GM18951 (cell line): ENCODE results near the gene CASQ2.

Experiments
- POLR2A ChIP-seq: IDR thresholded peaks from 4 replicates; pipeline ENCODE4 v1.6.1; 2011; ENCODE audit warnings: mild to moderate bottlenecking; ENCODE audit not compliant: insufficient read length, insufficient read depth; ENCODE audit errors: extremely low read depth
- in situ Hi-C: fragments of 300-500 bp; cut with MboI; formaldehyde crosslinking; loops from one replicate; pipeline ENCODE4 v1.12.0; 2022; ENCODE audit warnings: low sequenced_read_pairs, mixed read lengths, inconsistent platforms; ENCODE audit not compliant: unreplicated experiment

Gene CASQ2

GRCh38 chr1:115767403-115767802, 1.1 kb downstream of the CASQ2 start:
- in situ Hi-C loops, result loop anchor here (25.0 kb wide), 1 partner anchor 630 kb away; no protein-coding TSS in a partner anchor

GRCh38 chr1:115765091-115765490, 3.4 kb downstream of the CASQ2 start:
- no peak for TF ChIP-seq POLR2A
- in situ Hi-C loops, result loop anchor here (25.0 kb wide), 1 partner anchor 628 kb away; no protein-coding TSS in a partner anchor

More at GRCh38 chr1:115767403-115767802, 1.1 kb downstream of the CASQ2 start:
- TF ChIP-seq POLR2A, result no peak

DNA sequence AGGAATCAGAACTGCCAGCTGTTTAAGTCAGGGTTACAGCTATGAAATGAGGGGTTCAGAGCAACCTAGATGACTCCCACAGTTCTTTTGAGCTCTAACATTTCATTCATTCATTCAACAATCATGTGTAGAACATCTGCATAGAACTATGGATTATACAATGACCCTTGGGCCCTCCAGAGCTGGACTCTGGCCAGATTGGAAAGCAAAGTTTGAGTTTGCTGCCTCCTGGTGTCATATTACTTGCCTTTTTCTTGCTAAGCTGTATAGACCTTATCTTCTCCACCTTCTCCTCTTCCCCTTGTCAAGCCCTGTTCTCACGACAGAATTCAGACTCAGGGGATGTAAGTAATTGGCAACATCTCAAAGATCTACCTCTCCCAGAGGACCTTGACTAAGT, 4.0 kb downstream of the CASQ2 start:
- TF ChIP-seq POLR2A, result no peak
- in situ Hi-C loops, result loop anchor here (25.0 kb wide), 1 partner anchor 627 kb away; no protein-coding TSS in a partner anchor

- in situ Hi-C loops, result loop anchor here (25.0 kb wide), 1 partner anchor 625 kb away; no protein-coding TSS in a partner anchor
- no peak for TF ChIP-seq POLR2A
Observed at GRCh38 chr1:115762779-115763178, 5.7 kb downstream of the CASQ2 start.

GRCh38 chr1:115761601-115762302, 6.8 kb downstream of the CASQ2 start:
- no peak for TF ChIP-seq POLR2A
- in situ Hi-C loops, result loop anchor here (25.0 kb wide), 1 partner anchor 624 kb away; no protein-coding TSS in a partner anchor

GRCh38 chr1:115757856-115758255, 10.7 kb downstream of the CASQ2 start:
- no peak for TF ChIP-seq POLR2A
- in situ Hi-C loops, result loop anchor here (25.0 kb wide), 1 partner anchor 621 kb away; no protein-coding TSS in a partner anchor

DNA sequence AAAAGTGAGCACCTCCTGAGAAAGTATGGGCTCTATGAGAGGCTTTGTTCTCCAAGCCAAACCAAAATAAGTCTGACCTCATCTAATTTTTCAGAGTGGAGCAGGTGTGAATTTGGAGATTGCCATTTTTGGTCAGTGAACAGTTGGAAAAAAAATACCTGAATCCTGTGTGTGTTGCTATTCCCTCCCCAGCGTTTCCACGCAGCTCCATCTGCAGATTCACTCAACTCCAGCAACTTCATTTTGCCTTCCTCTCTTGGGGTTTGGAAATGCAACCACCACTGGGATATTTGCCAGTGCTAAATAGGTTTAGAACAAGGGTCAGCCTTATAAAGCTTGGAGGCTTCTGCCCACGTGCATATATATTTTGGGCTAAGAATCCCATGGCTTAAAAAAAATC, 11.2 kb downstream of the CASQ2 start:
- no peak for TF ChIP-seq POLR2A
- in situ Hi-C loops, result loop anchor here (25.0 kb wide), 1 partner anchor 620 kb away; no protein-coding TSS in a partner anchor

DNA sequence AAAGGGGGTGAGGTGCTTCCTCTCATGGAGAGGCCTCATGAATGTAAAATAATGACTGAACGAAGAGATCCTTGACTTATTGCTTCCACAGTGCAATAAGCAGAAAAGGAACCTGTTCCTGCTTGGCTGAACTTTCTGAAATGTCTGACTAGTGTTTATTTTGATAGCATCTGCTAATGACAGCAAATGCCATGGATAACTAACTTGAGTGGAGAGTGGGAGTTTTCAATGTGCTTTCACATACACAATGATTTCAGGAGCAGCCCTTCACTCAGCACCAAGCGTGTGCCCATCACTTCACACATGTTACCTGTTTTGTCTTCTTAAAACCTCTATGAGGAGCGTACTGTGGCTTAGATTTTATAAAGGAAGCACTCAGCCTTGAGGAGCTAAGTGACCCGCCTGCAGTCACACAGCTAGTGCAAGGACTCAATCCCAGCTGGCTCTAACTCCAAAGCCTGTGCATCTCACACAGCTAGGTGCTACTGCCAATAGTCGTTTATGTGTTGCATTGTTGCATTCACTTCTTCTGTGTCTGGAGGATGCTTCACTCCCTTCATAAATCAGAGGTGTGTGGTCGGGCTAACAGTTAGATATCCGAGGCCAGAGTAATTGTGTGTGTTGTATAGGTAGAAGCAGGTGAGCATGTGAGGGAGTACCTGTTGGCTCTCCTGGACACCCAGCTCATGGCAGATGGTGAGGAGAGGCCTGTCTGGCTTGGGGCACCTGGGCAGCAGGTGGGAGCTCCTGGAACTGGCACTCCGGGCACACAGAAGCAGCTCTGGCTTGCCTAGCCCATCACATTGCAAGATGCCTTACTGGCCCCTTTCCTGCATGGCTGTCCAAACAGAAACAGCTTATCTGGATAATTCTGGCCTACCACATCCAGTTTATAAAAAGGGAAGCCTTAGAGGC, 12.8 kb downstream of the CASQ2 start:
- in situ Hi-C loops, result loop anchor here (25.0 kb wide), 1 partner anchor 618 kb away; no protein-coding TSS in a partner anchor

GRCh38 chr1:115753830-115754229, 14.7 kb downstream of the CASQ2 start:
- TF ChIP-seq POLR2A, result no peak
- in situ Hi-C loops, result loop anchor here (25.0 kb wide), 1 partner anchor 617 kb away; no protein-coding TSS in a partner anchor

More for the DNA sequence above, 12.8 kb downstream of the CASQ2 start:
- no peak for TF ChIP-seq POLR2A

GRCh38 chr1:115753361-115753760, 15.2 kb downstream of the CASQ2 start:
- TF ChIP-seq POLR2A, result no peak
- in situ Hi-C loops, result loop anchor here (25.0 kb wide), 1 partner anchor 616 kb away; no protein-coding TSS in a partner anchor

DNA sequence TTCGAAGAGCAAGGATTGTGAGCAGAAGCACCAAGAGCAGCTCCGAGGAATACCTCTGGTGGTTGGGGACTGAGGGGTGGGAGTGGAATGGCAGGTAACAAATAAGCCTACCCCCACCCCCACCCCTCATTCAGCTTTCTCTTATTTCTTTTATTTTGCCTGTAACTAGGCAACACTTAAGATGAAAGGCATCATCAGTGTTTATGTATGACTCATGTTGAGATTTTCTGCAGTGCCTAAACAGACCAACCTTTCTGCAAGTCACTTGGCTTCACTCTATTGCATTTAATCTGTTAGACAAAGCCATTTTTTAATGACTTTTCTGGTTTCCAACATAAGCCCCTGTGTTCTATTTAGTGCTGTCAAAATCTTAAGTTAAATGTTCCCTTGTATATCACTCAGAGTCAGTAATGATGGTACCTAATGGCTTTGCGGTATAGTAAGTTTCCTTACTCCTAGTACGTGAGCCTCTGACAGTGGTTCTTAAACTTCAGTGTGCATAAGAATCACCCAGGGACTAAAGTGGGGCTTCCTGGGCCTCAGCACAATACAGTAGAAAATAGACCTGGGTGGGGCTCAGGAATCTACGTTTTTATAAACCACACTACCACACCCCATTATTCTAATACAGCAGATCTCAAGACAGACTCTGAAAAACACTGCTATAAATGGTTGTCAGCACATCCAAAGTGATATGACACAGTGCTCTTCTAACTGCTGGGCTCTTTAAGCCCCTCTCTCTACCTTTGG, 19.9 kb downstream of the CASQ2 start:
- in situ Hi-C loops, result no loop called here
- TF ChIP-seq POLR2A, result no peak

DNA sequence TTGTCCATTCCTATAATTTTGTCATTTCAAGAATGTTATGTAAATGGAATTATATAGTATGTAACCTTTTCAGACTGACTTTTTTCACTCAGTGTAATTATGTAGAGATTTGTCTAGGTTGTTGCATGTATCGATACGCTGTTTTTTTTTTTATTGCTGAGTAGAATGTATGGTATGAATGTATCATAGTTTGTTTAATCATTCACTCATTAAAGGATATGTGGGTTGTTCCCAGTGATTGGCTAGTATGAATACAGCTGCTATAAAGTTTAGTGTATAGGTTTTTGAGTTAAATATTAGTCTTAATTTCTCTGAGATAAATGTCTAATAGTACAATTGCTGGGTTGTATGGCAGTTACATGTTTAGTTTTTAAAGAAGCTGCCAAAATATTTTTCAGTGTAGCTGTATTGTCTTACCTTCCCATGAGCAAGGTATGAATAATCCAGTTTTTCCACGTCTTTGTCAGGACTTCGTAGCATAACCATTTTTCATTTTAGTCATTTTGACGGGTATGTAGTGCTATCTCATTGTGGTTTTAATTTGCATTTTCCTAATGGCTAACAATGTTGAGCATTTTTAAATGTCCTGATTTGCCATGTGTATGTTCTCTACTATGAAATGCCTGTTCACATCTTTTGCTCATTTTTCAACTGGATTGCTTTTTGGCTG, 22.4 kb downstream of the CASQ2 start:
- in situ Hi-C loops, result no loop called here
- TF ChIP-seq POLR2A, result no peak
